GM18505 (cell line): Measurements from ENCODE around the gene OBSCN.
"Not testable (repeated sequence)": the region's sequence is repeated elsewhere in the genome, so short reads cannot be mapped to it uniquely, and the experiment has no call there.

Experiments used
- ATAC-seq: cut with Tn5 transposase; IDR thresholded peaks from one replicate; pipeline ENCODE4 v1.9.1; 2021; ENCODE audit not compliant: unreplicated experiment
- POLR2A ChIP-seq: IDR thresholded peaks from 4 replicates; pipeline ENCODE4 v1.6.1; 2011; ENCODE audit warnings: borderline replicate concordance; ENCODE audit not compliant: insufficient read depth, insufficient read length; ENCODE audit errors: extremely low read depth

The OBSCN gene

DNA sequence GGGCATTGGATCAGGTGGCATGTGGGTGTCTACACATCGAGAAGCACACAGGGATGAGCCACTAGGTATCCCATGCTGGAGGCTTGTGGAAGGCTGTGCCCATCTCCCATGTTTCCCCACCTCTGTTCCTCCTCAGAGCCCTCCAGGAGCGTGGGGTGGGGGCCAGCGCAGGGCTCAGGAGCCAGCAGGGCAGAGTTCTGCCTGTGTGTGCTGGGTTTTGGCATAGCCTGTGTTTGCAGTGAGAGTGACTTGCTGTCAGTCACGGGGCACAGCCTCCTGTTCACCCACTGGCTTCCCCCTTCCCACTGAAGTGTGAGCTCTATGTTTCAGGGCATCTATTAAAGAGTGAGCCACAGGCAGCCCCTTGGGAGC, 31.8 kb upstream of the OBSCN start:
- no peak for TF ChIP-seq POLR2A
- ATAC-seq: no peak

DNA sequence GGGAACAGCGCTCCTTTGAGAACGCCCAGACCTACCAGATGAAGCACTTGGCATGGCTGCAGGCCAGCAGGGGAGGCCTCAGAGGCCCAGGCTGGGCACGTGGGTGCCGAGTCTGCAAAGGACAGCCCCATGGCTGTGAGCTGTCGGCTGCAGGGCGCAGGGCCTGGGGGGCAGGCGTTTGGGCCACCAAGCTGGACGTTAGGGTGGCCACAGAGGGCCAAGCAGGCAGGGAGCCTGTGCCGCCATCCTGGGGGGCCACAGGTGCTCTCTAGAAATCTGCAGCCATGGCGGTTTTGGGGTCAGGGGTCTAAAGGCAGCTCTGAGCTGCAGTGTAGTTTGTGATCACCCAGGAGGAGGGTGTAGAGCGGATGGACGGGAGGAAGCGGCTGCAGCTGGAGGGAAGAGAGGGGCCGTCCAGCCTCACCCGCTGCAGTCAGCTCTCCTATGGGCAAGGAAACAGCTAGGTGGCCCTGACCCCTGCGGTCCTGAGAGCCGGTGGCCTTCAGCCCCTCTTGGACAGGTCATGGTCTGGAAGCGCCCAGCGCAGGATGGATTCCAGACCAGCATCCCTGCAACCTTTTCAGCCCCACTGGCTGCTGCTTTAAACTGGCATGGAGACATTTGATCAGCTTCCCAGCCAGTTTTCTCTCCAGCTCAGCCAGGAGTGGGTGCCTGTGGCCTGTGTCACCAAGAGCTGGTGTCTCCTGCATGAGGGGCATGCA, 31.2 kb upstream of the OBSCN start:
- no peak for ATAC-seq
- TF ChIP-seq POLR2A: no peak

DNA sequence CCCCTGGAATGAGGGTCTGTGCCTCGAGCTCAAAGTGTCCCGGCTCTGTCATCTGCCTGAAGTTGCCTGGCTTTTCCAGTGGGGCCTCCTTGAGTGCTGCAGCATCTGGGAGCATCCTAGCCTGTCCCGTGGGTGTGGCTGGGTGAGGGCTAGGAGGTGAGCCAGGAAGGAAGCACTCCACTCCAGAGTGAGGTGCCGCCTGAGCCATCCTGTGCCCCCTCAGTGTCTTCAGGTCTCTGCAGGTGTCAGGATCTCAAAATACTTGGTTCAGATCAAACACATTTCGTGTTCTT, 30.7 kb upstream of the OBSCN start:
- ATAC-seq: no peak
- TF ChIP-seq POLR2A: no peak

DNA sequence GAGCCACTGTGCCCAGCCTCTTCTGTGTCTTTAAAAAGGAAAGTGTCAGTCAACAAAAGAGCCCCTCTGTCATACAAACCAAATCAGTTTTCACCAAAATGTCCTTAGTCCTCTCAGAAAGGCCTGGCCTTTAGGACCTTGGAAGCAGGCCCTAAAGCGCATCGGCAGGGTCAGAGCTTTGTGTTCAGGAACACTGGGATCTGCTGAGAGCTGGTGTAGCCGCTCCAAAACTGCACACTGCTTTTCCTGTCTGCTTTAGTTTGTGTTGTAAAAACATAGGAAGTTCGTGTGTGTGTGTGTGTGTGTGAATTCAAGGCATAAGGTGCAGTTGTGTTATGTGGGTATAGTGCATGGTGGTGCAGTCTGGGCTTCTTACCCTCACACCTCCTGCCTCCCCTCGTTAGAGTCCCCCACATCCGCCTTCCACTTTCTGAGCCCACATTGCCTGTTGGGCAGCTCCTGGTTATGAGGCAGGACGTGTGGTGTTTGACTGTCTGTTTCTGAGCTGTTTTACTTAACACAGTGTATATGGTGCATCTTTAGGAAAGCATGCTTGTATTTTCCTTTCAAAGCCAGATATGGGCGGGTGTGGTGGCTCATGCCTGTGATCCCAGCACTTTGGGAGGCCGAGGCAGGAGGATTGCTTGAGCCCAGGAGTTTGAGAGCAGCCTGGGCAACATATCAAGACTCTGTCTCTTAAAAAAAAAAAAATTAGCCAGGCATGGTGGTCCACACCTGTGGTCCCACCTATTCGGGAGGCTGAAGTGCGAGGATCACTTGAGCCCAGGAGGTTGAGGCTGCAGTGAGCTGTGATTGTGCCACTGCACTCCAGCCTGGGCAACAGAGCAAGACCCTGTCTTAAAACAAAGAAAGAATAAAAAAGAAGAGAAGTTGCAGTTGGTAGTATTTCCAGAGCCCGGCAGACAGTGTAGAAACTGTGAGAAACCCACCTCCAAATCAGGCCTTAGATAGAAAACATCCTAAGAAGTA, 29.8 kb upstream of the OBSCN start:
- TF ChIP-seq POLR2A: no peak
- no peak for ATAC-seq

DNA sequence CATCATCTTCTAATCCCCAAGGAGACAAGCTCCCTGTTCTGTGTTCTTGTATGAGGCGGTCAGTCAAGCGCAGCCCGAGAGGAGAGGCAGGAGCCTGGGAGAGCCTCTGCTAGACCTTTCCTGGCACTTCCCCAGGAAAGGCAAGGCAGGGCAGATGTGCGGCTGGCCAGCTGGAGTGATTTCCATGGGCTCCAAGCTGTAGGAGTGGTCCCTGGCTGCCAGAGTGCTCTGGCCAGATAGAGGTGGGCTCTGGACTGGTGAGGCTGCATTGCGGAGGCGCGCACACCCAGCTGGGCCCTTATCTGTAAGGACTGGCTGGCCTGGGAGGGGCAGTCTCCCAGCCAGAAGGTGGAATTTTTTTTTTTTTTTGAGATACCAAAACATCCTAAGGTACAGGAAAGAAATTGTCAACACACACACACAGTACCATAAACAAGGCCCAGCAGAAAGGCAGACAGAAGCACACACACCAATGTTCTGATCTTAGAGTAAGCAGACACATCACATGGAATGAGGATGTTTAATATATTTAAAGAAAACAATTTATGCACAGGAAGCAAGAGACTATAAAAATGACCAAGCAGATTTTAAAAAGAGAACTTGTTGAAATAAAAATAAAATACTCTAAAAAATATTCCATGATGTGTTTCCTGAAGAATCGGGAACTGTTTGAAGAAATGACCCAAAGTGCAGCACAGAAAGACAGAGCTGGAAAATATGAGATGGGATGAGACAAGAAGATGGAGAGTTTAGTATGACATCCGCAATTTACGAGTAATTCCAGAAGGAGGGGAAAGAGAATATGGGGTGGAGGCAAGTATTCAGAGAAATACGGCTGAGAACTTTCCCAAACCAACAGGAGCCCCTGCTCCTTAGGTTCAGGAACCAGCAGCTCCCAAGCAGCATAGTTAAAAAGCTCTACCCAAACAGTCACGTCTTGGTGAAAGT, 28.8 kb upstream of the OBSCN start:
- TF ChIP-seq POLR2A: no peak
- ATAC-seq: no peak

DNA sequence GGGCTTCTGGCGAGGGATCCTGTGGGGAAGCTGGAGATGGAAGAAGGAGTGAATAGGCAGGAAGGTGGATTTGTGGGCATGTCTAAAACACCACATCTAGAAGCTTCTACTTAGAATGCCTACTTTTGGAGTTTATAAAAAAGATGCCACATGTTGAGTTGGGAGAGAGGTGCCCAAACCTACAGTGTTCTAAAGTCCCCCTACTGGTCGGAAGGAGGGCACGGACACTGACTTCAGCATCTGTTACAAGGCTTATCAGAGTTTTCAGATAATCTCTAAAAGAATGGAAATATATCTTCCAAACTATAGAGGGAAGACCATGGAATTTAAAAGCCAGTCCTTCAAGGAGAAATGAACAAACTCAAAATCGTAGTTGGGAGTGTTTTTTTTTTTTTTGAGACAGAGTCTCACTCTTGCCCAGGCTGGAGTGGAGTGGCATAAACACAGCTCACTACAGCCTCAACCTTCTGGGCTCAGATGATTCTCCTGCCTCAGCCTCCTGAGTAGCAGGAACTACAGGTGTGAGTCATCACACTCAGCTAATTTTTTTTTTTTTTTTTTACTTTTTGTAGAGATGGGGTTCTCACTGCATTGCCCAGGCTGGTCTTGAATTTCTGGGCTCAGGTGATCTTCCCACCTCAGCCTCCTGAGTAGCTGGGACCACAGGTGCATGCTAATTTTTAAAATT, 27.4 kb upstream of the OBSCN start:
- no peak for TF ChIP-seq POLR2A
- no peak for ATAC-seq

DNA sequence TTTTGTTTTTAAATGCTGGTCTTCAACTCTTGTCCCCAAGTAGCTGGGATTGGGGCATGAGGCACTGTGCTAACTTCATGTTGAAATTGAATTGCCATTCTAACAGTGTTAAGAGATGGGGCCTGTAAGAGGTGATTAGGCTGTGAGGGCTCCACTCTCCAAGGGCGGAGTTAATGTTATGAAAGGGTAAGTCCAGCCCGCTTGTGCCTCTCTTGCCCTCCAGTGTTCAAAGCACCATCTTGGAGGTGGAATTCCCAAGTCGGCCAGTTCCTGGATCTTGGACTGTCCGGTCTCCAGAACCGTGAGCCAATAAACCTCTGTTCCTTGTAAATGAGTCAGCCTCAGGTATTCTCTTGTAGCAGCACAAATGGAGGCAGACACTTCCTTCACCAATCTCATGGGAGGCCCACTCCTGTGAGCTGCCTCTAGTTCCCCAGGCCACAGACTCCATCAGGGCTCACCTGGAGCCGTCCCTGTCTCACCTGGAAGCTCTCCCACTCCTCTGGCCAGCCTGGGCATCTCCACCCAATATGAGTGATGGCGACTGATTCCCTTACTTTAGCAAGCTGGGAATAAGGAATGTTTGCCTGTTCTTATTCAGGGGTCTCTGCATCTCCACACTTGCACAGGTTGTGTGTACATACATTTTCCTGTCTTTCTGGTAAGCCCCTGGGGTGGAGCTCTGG, 26.7 kb upstream of the OBSCN start:
- no peak for ATAC-seq
- TF ChIP-seq POLR2A: no peak

DNA sequence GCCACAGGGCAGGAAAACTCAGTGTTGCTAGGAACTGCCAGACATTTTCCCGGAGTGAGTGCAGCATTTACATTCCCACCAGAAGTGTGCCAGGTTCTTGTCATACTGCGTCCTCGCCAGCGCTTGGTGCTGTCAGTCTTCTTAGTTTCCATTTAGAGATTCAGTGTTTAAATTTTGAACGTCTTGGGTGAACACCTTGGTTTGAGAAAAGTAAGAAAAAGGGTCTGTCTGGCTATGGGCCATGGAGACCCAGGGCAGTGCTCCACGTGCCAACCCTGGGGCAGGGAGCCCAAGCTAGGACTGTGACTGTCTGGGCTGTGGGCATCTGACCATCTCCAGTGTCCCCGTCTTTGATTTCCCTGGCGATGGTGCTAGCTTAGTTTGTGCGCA, 26.2 kb upstream of the OBSCN start:
- TF ChIP-seq POLR2A: no peak
- no peak for ATAC-seq

DNA sequence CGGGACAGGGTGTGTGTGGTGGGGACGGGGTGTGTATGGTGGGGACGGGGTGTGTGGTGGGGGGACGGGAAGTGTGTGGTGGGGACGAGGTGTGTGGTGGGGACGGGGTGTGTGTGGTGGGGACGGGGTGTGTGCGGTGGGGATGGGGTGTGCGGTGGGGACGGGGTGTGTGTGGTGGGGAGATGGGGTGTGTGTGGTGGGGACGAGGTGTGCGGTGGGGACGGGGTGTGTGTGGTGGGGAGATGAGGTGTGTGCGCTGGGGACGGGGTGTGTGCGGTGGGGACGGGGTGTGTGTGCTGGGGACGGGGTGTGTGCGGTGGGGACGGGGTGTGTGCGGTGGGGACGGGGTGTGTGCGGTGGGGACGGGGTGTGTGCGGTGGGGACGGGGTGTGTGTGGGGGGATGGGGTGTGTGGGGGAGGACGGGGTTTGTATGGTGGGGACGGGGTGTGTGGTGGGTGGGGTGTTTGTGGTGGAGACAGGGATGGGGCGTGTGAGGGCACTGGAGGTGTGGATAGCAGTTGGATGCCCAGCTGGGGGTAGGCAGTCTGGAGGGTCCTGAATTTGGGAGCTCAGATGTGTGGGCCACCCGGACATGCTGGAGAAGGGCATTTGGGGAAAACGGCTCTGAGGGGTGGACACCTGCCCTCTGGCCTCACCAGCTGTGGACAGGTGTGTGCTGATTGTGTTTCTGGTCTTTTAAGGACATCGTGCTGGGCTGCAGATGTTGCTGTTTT, 25.4 kb upstream of the OBSCN start:
- no peak for ATAC-seq
- no peak for TF ChIP-seq POLR2A

DNA sequence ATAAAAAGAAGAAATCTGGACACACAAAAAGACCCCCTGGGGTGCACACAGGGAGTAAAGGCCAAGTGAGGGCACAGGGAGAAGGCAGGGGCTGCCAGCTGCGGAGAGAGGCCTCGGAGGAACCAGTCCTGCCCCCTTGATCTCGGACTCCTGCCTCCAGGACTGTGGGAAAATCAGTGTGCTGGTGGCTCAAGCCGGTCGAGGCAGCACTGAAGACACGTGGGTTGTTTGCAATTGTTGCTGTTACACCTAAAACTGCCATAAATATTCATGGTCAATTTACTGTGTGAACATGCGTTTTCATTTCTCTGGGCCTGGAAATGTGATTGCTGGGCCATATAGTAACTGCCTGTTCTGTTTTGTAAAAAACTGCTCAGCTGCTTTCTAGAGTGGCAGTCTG, 23.7 kb upstream of the OBSCN start:
- no peak for TF ChIP-seq POLR2A

DNA sequence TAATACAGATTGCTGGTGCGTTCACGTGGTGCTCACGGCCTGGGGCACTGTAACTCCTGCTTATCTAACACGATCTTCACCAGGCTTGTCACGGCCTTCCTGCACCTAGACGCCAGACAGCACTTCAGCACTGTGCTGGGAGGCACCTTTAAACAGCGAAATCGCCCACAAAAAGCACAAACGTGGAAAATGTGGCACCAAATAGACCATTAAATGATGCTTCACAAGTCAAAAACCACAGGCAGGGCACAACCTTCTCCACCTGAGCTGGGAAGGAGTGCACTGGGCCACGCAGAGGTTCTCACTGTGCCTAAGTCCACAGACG, 22.2 kb upstream of the OBSCN start:
- no peak for ATAC-seq
- TF ChIP-seq POLR2A: no peak

More for the DNA sequence above, 23.7 kb upstream of the OBSCN start:
- ATAC-seq: no peak

DNA sequence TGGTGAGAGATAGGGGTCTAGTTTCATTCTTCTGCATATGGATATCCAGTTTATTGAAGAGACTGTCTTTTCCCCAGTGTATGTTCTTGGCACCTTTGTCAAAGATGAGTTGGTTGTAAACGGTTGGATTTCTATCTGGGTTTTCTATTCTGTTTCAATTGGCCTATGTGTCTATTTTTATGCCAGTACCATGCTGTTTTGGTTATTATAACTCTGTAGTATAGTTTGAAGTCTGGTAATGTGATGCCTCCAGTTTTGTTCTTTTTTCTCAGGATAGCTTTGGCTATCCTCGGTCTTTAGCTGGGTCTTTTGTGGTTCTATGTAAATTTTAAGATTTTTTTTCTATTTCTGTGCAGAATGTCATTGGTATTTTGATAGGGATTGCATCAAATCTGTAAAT, 19.6 kb upstream of the OBSCN start:
- ATAC-seq: not testable (repeated sequence)
